SK-N-SH (cell line): ENCODE results near the gene STOML1.

Source experiments
- CHD2 ChIP-seq: fragments of 150-350 bp; IDR thresholded peaks from 2 replicates; pipeline ENCODE4 v1.6.1; 2018; ENCODE audit warnings: low read length; ENCODE audit not compliant: partially characterized antibody
- EP300 ChIP-seq, 2 experiments: IDR thresholded peaks; 2 replicates each; pipeline versions ENCODE4 v1.4.0 to v1.6.1; 2012; ENCODE audit warnings: borderline replicate concordance in 1 of 2, low read depth in 1 of 2, low read length in 1 of 2
- EZH2phosphoT487 ChIP-seq: fragments of 200-600 bp; sonication (generic); IDR thresholded peaks from 2 replicates; pipeline ENCODE4 v1.6.1; 2017; ENCODE audit warnings: low read depth, mixed run types, mild to moderate bottlenecking, antibody characterized with exemption, moderate library complexity, borderline replicate concordance
- GABPA ChIP-seq: IDR thresholded peaks from 2 replicates; pipeline ENCODE4 v1.4.0; 2012; ENCODE audit warnings: low read depth, mild to moderate bottlenecking
- IRF3 ChIP-seq: fragments of 150-350 bp; IDR thresholded peaks from 2 replicates; pipeline ENCODE4 v1.6.1; 2016; ENCODE audit warnings: mild to moderate bottlenecking, low read depth, low read length
- MAX ChIP-seq: IDR thresholded peaks from 2 replicates; pipeline ENCODE4 v1.4.0; 2012; ENCODE audit warnings: low read depth
- MXI1 ChIP-seq: IDR thresholded peaks from 2 replicates; pipeline ENCODE4 v1.6.1; 2012; ENCODE audit warnings: mild to moderate bottlenecking, low read depth, low read length, improper control_type of control experiment
- POLR2AphosphoS5 ChIP-seq: IDR thresholded peaks from 2 replicates; pipeline ENCODE4 v1.6.1; 2012; ENCODE audit warnings: low read depth, low read length
- TAF1 ChIP-seq: IDR thresholded peaks from 2 replicates; pipeline ENCODE4 v1.6.1; 2012; ENCODE audit warnings: low read depth, mild to moderate bottlenecking, low read length, moderate library complexity, borderline replicate concordance
- USF2 ChIP-seq: fragments of 150-350 bp; IDR thresholded peaks from 2 replicates; pipeline ENCODE4 v1.6.1; 2017; ENCODE audit warnings: antibody characterized with exemption, low read length, low read depth, borderline replicate concordance
- TF ChIP-seq, protein P1 (sequence below): fragments of 200-600 bp; sonication (generic); IDR thresholded peaks from 2 replicates; pipeline ENCODE4 v1.6.1; 2017; ENCODE audit warnings: antibody characterized with exemption, mild to moderate bottlenecking, moderate library complexity
- TF ChIP-seq, protein P2 (sequence below): IDR thresholded peaks from 2 replicates; pipeline ENCODE4 v1.4.0; 2012; ENCODE audit warnings: low read depth, borderline replicate concordance

DNA sequence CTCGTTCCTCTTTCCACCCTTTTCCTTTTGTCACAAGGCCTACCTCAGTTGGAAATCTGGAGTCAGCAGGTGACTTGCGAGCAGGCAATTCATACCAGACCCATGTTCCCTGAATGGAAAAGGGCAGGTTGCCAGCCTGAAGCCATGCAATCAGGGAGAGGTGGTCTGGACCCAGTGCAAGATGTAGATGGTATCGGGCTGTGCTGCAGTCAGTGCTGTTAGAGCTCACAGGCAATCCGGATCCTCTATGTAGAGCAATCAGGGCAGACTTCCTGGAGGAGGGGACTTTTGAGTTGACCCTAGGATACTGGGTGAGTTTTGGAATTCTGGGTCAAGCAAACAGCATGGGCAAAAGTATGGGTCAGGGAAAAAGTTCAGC, 47.0 kb downstream of the STOML1 start:
- TF ChIP-seq, protein P1, sequence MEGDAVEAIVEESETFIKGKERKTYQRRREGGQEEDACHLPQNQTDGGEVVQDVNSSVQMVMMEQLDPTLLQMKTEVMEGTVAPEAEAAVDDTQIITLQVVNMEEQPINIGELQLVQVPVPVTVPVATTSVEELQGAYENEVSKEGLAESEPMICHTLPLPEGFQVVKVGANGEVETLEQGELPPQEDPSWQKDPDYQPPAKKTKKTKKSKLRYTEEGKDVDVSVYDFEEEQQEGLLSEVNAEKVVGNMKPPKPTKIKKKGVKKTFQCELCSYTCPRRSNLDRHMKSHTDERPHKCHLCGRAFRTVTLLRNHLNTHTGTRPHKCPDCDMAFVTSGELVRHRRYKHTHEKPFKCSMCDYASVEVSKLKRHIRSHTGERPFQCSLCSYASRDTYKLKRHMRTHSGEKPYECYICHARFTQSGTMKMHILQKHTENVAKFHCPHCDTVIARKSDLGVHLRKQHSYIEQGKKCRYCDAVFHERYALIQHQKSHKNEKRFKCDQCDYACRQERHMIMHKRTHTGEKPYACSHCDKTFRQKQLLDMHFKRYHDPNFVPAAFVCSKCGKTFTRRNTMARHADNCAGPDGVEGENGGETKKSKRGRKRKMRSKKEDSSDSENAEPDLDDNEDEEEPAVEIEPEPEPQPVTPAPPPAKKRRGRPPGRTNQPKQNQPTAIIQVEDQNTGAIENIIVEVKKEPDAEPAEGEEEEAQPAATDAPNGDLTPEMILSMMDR: no peak
- TF ChIP-seq TAF1 (no peak), POLR2AphosphoS5 (no peak), EZH2phosphoT487 (no peak), MXI1 (no peak; the same call in 1 of the 2 replicates), USF2 (no peak), MAX (no peak), EP300 (IDR thresholded peaks at IDR 0.05; ENCODE audit: borderline replicate concordance in 1 of 2, low read depth in 1 of 2, low read length in 1 of 2) (no peak; a peak in 1 of 4 replicates), IRF3 (no peak), CHD2 (no peak), GABPA (no peak)
- TF ChIP-seq, protein P2, sequence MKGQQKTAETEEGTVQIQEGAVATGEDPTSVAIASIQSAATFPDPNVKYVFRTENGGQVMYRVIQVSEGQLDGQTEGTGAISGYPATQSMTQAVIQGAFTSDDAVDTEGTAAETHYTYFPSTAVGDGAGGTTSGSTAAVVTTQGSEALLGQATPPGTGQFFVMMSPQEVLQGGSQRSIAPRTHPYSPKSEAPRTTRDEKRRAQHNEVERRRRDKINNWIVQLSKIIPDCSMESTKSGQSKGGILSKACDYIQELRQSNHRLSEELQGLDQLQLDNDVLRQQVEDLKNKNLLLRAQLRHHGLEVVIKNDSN: no peak
